ENCODE data around the gene B4GAT1. TPM values are rescaled to one million over a fixed set of nuclear protein-coding genes. Genes with fewer than 3 reads are reported as not detected.
A peak's percentile ranks its signal among the peaks of the same experiment; 100 is the strongest.
"Not testable (repeated sequence)": the region's sequence is repeated elsewhere in the genome, so short reads cannot be mapped to it uniquely, and the experiment has no call there.

B4GAT1 gene
- total and polyA plus RNA-seq, 5 donors, result 43.9 to 67.1 (median 60.2) TPM

GRCh38 chr11:66312549-66313320 is 34.7 kb downstream of the B4GAT1 start:
- H3K9me3 ChIP-seq (ENCODE audit: control insufficient read depth, low read length), result no peaks in the 10 kb centered on the region
- 1% methylated on average over 52 of the region's 52 CpGs for WGBS
- peak overlapping the region; percentile 59 for H3K4me3 ChIP-seq (ENCODE audit: low read length)
- H3K4me1 ChIP-seq (ENCODE audit: control insufficient read depth, insufficient read depth, low read length), result peaks cover 2% of the 10 kb centered on the region
- ATAC-seq (peak; percentile 92 to 93), DNase-seq (peak; percentile 99 to 100 (median 100))
- intact Hi-C loops (cut with DNase I), result loop anchor here in 3 of 4 donors (2.0 to 10.0 kb wide), 3 partner anchors 16 to 75 kb away; no protein-coding TSS in a partner anchor
- H3K27ac ChIP-seq (ENCODE audit: low read length), result peak overlapping the region; percentile 95
- no peaks in the 10 kb centered on the region for H3K27me3 ChIP-seq (ENCODE audit: control insufficient read depth, insufficient read depth)

- ATAC-seq (peak; percentile 83 to 88), DNase-seq (peak; percentile 93 to 97 (median 96))
- Histone ChIP-seq H3K27ac (ENCODE audit: low read length) (peak overlapping the region; percentile 94), H3K4me3 (ENCODE audit: low read length) (peak overlapping the region; percentile 59), H3K27me3 (ENCODE audit: control insufficient read depth, insufficient read depth) (no peaks in the 10 kb centered on the region), H3K9me3 (ENCODE audit: control insufficient read depth, low read length) (no peaks in the 10 kb centered on the region), H3K4me1 (ENCODE audit: control insufficient read depth, insufficient read depth, low read length) (no peaks in the 10 kb centered on the region)
- intact Hi-C loops (cut with DNase I), result loop anchor here in 3 of 4 donors (2.0 to 10.0 kb wide), 3 partner anchors 17 to 75 kb away; no protein-coding TSS in a partner anchor
- under 1% methylated on average over 44 of the region's 44 CpGs for WGBS
These were observed 35.4 kb downstream of the B4GAT1 start for GRCh38 chr11:66311965-66312548.

GRCh38 chr11:66311470-66311964 is 35.9 kb downstream of the B4GAT1 start:
- Histone ChIP-seq H3K27ac (ENCODE audit: low read length) (peak overlapping the region; percentile 94), H3K4me3 (ENCODE audit: low read length) (peak overlapping the region; percentile 59), H3K4me1 (ENCODE audit: control insufficient read depth, insufficient read depth, low read length) (no peaks in the 10 kb centered on the region), H3K9me3 (ENCODE audit: control insufficient read depth, low read length) (no peaks in the 10 kb centered on the region), H3K27me3 (ENCODE audit: control insufficient read depth, insufficient read depth) (no peaks in the 10 kb centered on the region)
- ATAC-seq (no peak), DNase-seq (no peak)
- 26% methylated on average over 26 of the region's 26 CpGs for WGBS
- intact Hi-C loops (cut with DNase I), result loop anchor here in 3 of 4 donors (2.0 to 10.0 kb wide), 3 partner anchors 17 to 76 kb away; no protein-coding TSS in a partner anchor

GRCh38 chr11:66310803-66311440 is 36.5 kb downstream of the B4GAT1 start:
- not testable (repeated sequence) for ATAC-seq; H3K27ac ChIP-seq (ENCODE audit: low read length); H3K4me1 ChIP-seq (ENCODE audit: control insufficient read depth, insufficient read depth, low read length); H3K27me3 ChIP-seq (ENCODE audit: control insufficient read depth, insufficient read depth); H3K4me3 ChIP-seq (ENCODE audit: low read length); H3K9me3 ChIP-seq (ENCODE audit: control insufficient read depth, low read length)
- WGBS, result 82% methylated on average over 18 of the region's 18 CpGs
- intact Hi-C loops (cut with DNase I), result loop anchor here in 3 of 4 donors (2.0 to 10.0 kb wide), 3 partner anchors 18 to 76 kb away; no protein-coding TSS in a partner anchor
- peak in 1 of 3 donors; percentile 27 for DNase-seq

- H3K4me3 ChIP-seq (ENCODE audit: low read length), result no peak overlapping the region
- ATAC-seq, result no peak
- intact Hi-C loops (cut with DNase I), result loop anchor here in 3 of 4 donors (2.0 to 10.0 kb wide), 3 partner anchors 18 to 77 kb away; no protein-coding TSS in a partner anchor
- no peak overlapping the region for H3K27ac ChIP-seq (ENCODE audit: low read length)
- no peaks in the 10 kb centered on the region for H3K27me3 ChIP-seq (ENCODE audit: control insufficient read depth, insufficient read depth)
- no peaks in the 10 kb centered on the region for H3K9me3 ChIP-seq (ENCODE audit: control insufficient read depth, low read length)
- no peaks in the 10 kb centered on the region for H3K4me1 ChIP-seq (ENCODE audit: control insufficient read depth, insufficient read depth, low read length)
- DNase-seq, result peak in 2 of 3 donors; percentile 27 to 46
- 75% methylated on average over 8 of the region's 8 CpGs for WGBS
These were observed 37.1 kb downstream of the B4GAT1 start for GRCh38 chr11:66310324-66310723.

- intact Hi-C loops (cut with DNase I), result no loop called here
- Histone ChIP-seq H3K4me1 (ENCODE audit: control insufficient read depth, insufficient read depth, low read length) (no peaks in the 10 kb centered on the region), H3K4me3 (ENCODE audit: low read length) (no peak overlapping the region), H3K27ac (ENCODE audit: low read length) (no peak overlapping the region), H3K9me3 (ENCODE audit: control insufficient read depth, low read length) (no peaks in the 10 kb centered on the region), H3K27me3 (ENCODE audit: control insufficient read depth, insufficient read depth) (no peaks in the 10 kb centered on the region)
- 44% methylated on average over 3 of the region's 3 CpGs for WGBS
- no peak for ATAC-seq
- DNase-seq, result no peak
These were observed 38.0 kb downstream of the B4GAT1 start for GRCh38 chr11:66309475-66309874.

GRCh38 chr11:66302656-66303055 is 44.8 kb downstream of the B4GAT1 start:
- Histone ChIP-seq H3K27ac (ENCODE audit: low read length) (no peak overlapping the region), H3K4me1 (ENCODE audit: control insufficient read depth, insufficient read depth, low read length) (no peaks in the 10 kb centered on the region), H3K9me3 (ENCODE audit: control insufficient read depth, low read length) (no peaks in the 10 kb centered on the region), H3K27me3 (ENCODE audit: control insufficient read depth, insufficient read depth) (no peaks in the 10 kb centered on the region), H3K4me3 (ENCODE audit: low read length) (no peak overlapping the region)
- intact Hi-C loops (cut with DNase I), result no loop called here
- 82% methylated on average over 12 of the region's 12 CpGs for WGBS
- ATAC-seq, result no peak
- DNase-seq, result peak in 2 of 3 donors; percentile 3 to 4

- 51% methylated on average over 3 of the region's 3 CpGs for WGBS
- Histone ChIP-seq H3K4me1 (ENCODE audit: control insufficient read depth, insufficient read depth, low read length) (no peaks in the 10 kb centered on the region), H3K27me3 (ENCODE audit: control insufficient read depth, insufficient read depth) (no peaks in the 10 kb centered on the region), H3K9me3 (ENCODE audit: control insufficient read depth, low read length) (no peaks in the 10 kb centered on the region), H3K4me3 (ENCODE audit: low read length) (no peak overlapping the region), H3K27ac (ENCODE audit: low read length) (no peak overlapping the region)
- intact Hi-C loops (cut with DNase I), result no loop called here
- DNase-seq (peak; percentile 2 to 48 (median 11)), ATAC-seq (peak in 1 of 2 donors; percentile 37)
These were observed 48.2 kb downstream of the B4GAT1 start for GRCh38 chr11:66299186-66299585.

GRCh38 chr11:66297610-66298009 is 49.8 kb downstream of the B4GAT1 start:
- Histone ChIP-seq H3K9me3 (ENCODE audit: control insufficient read depth, low read length) (no peaks in the 10 kb centered on the region), H3K4me1 (ENCODE audit: control insufficient read depth, insufficient read depth, low read length) (no peaks in the 10 kb centered on the region), H3K27ac (ENCODE audit: low read length) (no peak overlapping the region), H3K4me3 (ENCODE audit: low read length) (no peak overlapping the region), H3K27me3 (ENCODE audit: control insufficient read depth, insufficient read depth) (no peaks in the 10 kb centered on the region)
- WGBS, result 47% methylated on average over 8 of the region's 8 CpGs
- ATAC-seq (no peak), DNase-seq (peak in 1 of 3 donors; percentile 10)
- intact Hi-C loops (cut with DNase I), result no loop called here
